D721Med (cell line): ENCODE data around the gene MICAL2.

Experiments
- DNase-seq: peaks from one replicate; pipeline ENCODE4 v3.0.0; 2011; ENCODE audit warnings: low spot score; ENCODE audit not compliant: insufficient read length
- FAIRE-seq: peaks from 2 replicates; lab custom pipeline; 2011; peaks lifted over from hg19 to GRCh38; lab: Jason Lieb, UNC
- TF ChIP-seq, protein P1 (sequence below): IDR thresholded peaks from 2 replicates; pipeline ENCODE4 v1.5.1; 2012; ENCODE audit warnings: mild to moderate bottlenecking, control low read depth; ENCODE audit not compliant: insufficient read depth; ENCODE audit errors: missing control alignments

Gene MICAL2

DNA sequence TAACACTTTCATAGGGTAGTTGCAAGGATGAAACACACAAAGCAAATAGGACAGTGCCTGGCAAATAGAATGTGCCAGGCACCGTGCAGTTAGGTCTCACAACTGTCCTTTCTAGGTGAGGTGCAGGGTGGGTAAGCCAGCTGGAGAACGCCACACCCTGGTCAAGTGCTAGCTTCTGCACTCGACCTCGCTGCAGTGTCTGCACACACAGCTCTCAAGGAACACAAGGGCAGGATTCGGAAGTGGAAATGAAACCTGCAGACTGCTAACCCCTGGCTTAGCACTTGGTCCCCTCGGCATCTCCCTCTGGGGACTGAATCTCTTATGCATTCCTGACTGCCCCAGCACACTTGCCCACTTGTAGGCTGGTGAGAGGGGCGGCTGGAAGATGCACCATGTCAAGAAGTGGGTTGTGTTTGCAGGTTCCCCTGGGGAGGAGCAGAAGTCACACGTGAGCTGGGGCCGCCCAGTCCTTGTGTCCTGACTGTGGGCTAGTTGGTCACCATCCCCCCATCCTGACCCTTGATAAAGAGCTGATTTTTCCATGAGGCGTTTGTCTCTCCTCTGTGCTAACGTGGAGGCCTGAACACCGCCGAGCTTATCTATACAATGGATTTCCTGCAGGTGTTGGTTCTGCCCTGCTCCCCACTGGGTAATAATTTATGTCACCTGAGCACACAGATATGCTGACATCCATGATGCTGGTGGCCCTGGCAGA lies 89.0 kb downstream of the MICAL2 start:
- FAIRE-seq (no peak), DNase-seq (no peak)
- TF ChIP-seq, protein P1, sequence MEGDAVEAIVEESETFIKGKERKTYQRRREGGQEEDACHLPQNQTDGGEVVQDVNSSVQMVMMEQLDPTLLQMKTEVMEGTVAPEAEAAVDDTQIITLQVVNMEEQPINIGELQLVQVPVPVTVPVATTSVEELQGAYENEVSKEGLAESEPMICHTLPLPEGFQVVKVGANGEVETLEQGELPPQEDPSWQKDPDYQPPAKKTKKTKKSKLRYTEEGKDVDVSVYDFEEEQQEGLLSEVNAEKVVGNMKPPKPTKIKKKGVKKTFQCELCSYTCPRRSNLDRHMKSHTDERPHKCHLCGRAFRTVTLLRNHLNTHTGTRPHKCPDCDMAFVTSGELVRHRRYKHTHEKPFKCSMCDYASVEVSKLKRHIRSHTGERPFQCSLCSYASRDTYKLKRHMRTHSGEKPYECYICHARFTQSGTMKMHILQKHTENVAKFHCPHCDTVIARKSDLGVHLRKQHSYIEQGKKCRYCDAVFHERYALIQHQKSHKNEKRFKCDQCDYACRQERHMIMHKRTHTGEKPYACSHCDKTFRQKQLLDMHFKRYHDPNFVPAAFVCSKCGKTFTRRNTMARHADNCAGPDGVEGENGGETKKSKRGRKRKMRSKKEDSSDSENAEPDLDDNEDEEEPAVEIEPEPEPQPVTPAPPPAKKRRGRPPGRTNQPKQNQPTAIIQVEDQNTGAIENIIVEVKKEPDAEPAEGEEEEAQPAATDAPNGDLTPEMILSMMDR: no peak

- FAIRE-seq (no peak), DNase-seq (no peak)
- TF ChIP-seq, protein P1: no peak
Observed at GRCh38 chr11:12200279-12200990, 90.0 kb downstream of the MICAL2 start.

DNA sequence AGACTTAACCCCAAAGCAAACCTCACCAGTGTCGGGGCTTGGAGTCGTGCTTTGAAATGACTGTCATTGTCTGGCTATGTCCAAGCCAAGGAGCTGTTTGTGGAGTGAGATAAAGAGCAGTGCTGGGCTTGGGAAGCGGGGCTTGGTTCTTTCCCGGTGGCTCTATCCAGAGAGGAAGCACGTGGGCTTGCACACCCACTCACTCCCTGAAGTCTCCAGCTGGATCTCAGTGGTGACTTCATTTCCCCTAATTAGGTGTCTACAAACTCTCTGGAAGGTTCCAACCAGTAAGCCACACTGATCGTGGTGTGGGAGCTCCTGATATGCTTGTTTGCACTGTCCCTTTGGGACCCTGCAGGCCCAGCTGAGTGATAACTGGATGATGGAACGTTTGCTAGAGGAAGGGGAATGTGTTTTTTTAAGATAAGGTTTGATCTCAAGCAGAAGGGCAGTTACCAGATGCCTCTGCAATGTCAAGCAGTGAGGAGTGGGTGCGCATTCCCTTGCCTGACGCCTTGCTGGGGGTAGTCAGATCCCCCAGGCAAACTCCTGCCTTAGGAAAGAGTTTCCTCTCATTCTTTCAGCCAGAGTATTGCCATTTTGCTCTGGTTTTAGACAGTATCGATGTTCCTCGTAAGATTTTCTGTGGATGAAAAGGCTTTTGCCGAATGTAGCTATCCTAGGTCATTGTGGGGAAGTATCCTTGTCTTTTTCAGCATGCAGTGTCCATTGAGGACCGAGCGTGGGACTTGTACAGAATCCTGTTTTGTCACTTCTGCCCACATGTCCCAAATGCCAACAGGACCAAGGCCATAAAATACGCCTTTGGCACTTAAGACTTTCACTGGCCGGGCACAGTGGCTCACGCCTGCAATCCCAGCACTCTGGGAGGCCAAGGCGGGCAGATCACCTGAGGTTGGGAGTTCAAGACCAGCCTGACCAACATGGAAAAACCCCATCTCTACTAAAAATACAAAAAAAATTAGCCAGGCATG lies 90.9 kb downstream of the MICAL2 start:
- DNase-seq: no peak
- FAIRE-seq: no peak
- TF ChIP-seq, protein P1: no peak

GRCh38 chr11:12202661-12203310 lies 92.4 kb downstream of the MICAL2 start:
- FAIRE-seq (no peak), DNase-seq (no peak)
- TF ChIP-seq, protein P1: no peak

DNA sequence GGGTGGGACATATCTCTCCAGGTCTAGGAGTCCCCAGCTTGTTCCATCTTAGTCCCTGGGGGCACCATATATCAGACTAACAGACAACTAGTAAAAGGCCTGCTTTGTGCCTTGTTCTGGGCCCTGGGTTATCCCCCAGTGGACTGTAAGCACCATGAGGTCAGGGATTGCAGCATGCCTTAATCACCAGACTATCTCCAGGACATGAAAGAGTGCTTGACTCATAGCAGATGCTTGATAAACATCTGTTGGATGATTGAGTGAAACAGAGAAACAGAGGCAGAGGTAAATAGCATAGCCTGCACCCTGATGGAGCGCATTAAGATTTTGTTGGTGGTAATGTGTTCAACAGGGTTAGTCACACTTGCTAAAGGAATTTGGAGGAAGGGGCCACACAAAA lies 94.1 kb downstream of the MICAL2 start:
- FAIRE-seq (no peak), DNase-seq (no peak)
- TF ChIP-seq, protein P1: no peak

DNA sequence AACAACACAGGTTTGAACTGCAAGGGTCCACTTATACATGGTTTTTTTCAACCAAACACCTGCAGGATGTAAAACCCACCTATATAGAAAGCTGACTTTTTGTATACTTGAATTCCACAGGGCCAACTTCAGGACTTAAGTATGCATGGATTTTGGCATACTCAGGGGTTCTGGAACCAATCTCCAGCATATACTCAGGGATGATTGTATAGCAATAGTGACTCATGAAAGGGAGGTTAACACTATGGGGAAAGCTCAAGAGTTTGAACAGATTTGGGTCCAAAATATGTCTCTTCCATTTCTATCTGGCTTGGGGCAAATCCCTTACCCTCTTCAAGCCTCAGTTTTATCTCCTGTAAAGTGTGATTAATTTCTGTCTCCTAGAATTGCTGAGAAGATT lies 94.9 kb downstream of the MICAL2 start:
- TF ChIP-seq, protein P1: no peak
- DNase-seq: no peak
- FAIRE-seq: no peak
